Measurements from ENCODE around the gene AKR7A2. TPM values are rescaled to one million over a fixed set of nuclear protein-coding genes. Genes with fewer than 3 reads are reported as not detected.

The AKR7A2 gene
- polyA plus RNA-seq, 1 donor from 2014 or later, result 87.9 TPM

DNA sequence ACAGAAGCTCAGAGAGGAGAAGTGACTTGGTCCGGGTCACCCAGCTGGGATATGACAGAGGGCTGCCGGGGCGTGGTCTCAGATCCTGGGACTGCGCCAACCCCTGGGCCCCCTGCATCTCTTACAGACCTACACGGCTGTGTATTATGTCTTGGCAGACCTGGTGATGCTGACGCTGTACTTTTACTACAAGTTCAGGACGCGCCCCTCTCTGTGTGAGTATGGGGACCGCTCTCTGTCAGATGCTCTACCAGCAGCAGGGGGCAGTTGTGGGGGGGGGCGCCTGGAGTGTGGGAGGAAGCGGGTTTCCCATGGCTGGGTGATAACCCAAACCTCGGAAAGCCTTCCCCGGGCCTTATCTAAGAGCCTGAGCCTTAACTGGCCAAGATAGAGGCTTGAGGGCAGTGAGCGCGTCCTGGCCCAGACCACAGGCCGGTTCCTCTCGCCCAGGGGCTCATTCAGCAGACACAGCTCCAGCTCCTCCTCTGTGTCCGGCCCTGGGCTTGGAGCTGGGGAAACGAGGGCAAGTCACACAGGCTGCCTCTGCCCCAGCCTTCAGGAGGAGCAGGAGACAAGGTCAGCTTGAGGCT is 13.5 kb upstream of the AKR7A2 start:
- no peak overlapping the region for H3K4me3 Mint-ChIP-seq
- peak overlapping the region in 2 of 3 donors; percentile 58 to 73 for H3K27ac Mint-ChIP-seq
- peaks cover 0 to 4% (median 0%) of the 10 kb centered on the region in 3 donors for H3K4me1 Mint-ChIP-seq
- H3K9me3 Mint-ChIP-seq, result no peaks in the 10 kb centered on the region
- H3K27me3 Mint-ChIP-seq, result no peaks in the 10 kb centered on the region
- peaks cover 5% of the 10 kb centered on the region for H3K36me3 Mint-ChIP-seq

DNA sequence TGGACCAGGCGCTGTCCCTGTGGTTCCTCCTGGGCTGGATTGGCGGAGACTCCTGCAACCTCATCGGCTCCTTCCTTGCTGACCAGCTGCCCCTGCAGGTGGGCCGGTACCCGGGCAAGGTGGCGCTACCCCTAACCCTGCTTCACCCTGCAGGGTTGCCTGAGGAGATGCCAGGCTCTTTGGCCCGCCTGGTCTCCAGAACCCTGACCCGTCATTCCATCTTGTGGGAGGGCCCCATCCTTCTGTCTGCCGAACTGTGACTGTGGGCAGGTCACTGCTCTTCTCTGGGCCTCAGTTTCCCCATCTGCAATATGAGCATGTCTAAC is 12.7 kb upstream of the AKR7A2 start:
- H3K27me3 Mint-ChIP-seq, result no peaks in the 10 kb centered on the region
- no peak overlapping the region for H3K4me3 Mint-ChIP-seq
- peak overlapping the region in 2 of 3 donors; percentile 58 to 73 for H3K27ac Mint-ChIP-seq
- H3K36me3 Mint-ChIP-seq, result peaks cover 5% of the 10 kb centered on the region
- no peaks in the 10 kb centered on the region for H3K9me3 Mint-ChIP-seq
- H3K4me1 Mint-ChIP-seq, result peaks cover 0 to 4% (median 0%) of the 10 kb centered on the region in 3 donors

DNA sequence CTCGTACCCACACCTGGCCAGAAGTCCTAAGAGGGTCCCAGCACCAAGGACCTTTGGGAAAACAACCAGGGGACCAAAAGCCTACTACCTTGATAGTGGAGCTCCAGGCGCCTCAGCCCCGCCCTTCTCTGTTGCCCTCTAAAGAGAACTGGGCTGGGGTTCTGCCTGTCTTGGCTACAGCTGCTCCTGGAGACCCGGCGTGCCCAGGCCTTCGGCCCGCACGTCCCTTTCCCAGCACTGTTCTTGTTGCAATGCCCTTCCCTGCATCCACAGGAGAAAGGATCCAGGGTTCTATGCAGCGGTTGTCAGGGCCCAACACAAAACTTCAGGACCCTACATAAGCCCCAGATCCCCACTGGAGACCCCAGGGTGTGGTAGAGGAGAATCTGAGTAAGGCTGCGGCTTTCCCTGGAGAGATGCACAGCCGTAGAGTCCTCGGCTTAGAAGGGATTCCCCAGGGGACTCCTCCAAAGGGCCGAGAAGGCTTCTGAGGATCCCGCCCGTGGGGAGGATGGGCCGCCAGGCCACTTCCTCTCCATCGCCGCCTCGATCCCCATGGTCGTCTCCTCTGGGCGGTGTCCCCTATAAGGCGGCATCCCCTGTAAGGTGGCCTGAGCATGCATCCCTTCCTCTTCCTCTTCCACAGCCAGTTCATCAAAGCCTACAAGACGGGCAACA is 12.2 kb upstream of the AKR7A2 start:
- H3K27ac Mint-ChIP-seq, result peak overlapping the region in 2 of 3 donors; percentile 58 to 73
- no peaks in the 10 kb centered on the region for H3K9me3 Mint-ChIP-seq
- no peaks in the 10 kb centered on the region for H3K27me3 Mint-ChIP-seq
- H3K4me3 Mint-ChIP-seq, result no peak overlapping the region
- peaks cover 0 to 4% (median 0%) of the 10 kb centered on the region in 3 donors for H3K4me1 Mint-ChIP-seq
- H3K36me3 Mint-ChIP-seq, result peaks cover 5% of the 10 kb centered on the region

DNA sequence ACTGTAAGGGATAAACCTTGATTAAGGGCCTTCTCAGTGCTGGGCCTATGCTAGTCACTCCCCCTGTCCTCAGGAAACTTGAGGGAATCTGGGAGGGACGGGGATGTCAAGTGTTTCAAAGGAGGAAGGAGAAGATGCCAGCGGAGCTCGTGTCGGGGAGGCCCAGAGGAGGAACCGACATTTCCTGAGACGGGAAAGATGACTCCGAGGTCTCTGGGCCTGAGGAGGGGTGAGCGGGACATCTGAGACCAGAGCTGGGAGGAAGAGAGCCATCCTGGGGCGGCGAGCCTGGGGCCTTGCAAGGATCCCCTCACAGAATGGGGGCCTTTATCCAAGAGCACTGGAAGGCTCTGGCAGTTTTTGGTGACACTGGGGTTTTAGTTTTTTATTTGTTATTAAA is 10.5 kb upstream of the AKR7A2 start:
- Mint-ChIP-seq H3K4me3 (no peak overlapping the region), H3K4me1 (peaks cover 0 to 11% (median 3%) of the 10 kb centered on the region in 3 donors), H3K36me3 (peaks cover 2% of the 10 kb centered on the region), H3K27ac (peak overlapping the region in 1 of 3 donors; percentile 67), H3K27me3 (no peaks in the 10 kb centered on the region), H3K9me3 (no peaks in the 10 kb centered on the region)

DNA sequence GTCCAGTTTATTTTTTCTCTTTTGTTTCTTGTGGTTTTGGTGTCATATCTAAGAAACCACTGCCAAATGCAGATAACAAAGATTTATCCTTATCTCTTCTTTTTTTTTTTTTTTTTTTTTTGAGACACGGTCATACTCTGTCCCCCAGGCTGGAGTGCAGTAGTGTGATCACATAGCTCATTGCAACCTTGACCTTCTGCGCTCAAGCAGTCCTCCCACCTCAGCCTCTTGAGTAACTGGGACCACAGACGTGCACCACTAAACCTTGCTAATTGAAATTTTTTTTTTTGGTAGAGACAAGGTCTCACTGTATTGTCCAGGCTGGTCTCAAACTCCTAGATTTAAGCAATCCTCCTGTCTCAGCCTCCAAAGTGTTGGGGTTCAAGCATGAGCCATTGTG is 9.1 kb upstream of the AKR7A2 start:
- Mint-ChIP-seq H3K4me1 (peaks cover 3 to 14% (median 12%) of the 10 kb centered on the region in 3 donors), H3K27ac (peak overlapping the region in 2 of 3 donors; percentile 21 to 87), H3K36me3 (peaks cover 1% of the 10 kb centered on the region), H3K27me3 (no peaks in the 10 kb centered on the region), H3K9me3 (no peaks in the 10 kb centered on the region), H3K4me3 (no peak overlapping the region)

DNA sequence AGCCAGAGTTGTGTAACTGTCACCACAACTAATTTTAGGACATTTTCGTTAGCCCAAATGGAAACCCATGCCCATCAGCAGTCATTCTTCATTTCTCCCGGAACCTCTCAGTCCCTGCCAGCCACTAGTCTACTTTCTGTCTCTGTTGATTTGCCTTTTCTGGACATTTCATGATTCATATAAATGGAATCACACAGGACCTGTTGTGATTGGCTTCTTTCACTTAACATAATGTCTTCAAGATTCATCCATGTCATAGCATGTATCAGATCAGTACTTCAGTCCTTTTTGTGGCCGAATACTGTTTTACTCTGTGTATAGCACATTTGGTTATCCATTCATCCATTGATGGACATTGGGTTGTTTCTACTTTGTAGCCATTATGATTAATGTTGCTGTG is 7.3 kb upstream of the AKR7A2 start:
- Mint-ChIP-seq H3K27ac (peak overlapping the region in 2 of 3 donors; percentile 56 to 80), H3K4me3 (peak overlapping the region in 1 of 4 donors; percentile 45), H3K27me3 (no peaks in the 10 kb centered on the region), H3K36me3 (no peaks in the 10 kb centered on the region), H3K9me3 (no peaks in the 10 kb centered on the region), H3K4me1 (peaks cover 16 to 32% (median 22%) of the 10 kb centered on the region in 3 donors)

DNA sequence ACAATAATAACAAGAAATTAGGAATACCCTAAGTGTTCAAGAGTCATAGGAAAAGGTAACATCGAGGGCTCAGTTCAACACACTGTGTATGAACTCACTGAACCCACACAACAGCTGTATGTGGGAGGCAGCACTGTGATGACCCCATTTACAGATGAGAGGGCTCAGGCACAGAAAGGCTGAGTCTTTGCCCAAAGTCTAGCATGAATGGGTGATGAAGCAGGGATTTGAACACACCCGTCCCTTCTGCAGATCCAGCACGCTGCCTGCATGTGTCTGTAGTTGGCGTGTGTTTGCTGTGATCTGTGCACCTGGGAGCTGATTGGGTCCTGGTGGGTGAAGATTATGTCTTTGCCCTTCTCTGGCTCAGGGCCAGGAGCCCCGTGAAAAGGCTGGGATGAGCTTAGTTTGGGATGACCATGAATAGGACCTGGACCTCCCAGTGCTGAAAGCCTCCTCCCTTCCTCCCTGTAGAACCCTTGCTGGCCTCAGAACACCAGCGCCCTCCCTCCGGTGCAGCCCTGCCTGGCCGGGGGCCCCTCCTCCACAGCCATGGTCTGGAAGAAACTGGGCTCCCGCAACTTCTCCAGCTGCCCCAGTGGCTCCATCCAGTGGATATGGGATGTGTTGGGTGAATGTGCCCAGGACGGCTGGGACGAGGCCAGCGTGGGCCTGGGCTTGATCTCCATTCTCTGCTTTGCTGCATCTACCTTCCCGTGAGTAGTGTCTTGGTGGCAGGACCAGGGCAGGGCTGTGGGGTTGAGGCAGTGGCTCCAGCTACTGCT is 5.4 kb upstream of the AKR7A2 start:
- Mint-ChIP-seq H3K4me3 (peak overlapping the region in 2 of 4 donors; percentile 12 to 55), H3K36me3 (no peaks in the 10 kb centered on the region), H3K9me3 (no peaks in the 10 kb centered on the region), H3K27me3 (no peaks in the 10 kb centered on the region), H3K4me1 (peaks cover 30 to 46% (median 36%) of the 10 kb centered on the region in 3 donors), H3K27ac (peak overlapping the region in 2 of 3 donors; percentile 93 to 98)

DNA sequence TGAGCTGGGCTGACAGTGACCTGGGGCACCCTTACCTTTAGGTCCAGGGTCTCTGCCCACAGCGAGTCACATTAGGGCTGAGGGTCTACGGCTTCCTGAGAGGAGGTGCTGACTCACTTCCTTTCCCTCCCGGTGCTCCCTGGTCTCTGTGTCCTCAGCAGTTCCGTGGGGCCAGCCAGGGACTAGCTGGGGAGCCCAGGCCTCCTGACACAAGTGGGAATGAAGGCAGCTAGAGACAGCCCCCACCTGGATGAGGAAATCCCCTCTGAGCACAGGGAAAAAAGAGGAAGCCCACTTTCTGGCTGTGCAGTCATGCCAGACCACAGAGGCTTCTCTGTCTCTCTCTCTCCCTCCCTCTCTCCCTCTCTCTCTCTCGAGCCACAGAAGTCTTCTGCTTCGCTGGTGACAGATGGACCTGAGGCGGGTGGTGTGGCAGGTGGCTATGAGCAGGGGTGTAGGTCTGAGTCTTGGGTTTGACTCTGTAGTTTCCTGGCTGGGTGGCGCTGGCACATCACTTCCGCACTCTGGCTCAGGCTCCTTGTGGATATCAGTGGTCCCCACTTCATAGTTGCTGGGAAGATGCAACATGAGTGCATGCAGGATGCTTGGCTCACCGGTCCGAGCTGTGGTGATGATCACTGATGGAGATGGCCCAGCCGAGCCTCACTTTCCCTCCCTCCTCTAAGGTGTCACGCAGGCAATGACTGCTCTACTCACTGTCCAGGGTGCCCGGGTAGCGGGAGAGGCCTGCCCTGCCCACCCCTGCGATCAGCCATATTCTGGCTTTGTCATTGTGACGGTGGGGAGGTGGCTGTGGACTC is 3.6 kb upstream of the AKR7A2 start:
- H3K27me3 Mint-ChIP-seq, result no peaks in the 10 kb centered on the region
- peaks cover 4% of the 10 kb centered on the region for H3K36me3 Mint-ChIP-seq
- H3K9me3 Mint-ChIP-seq, result no peaks in the 10 kb centered on the region
- H3K4me1 Mint-ChIP-seq, result peaks cover 35 to 52% (median 43%) of the 10 kb centered on the region in 3 donors
- peak overlapping the region; percentile 94 to 98 (median 96) for H3K27ac Mint-ChIP-seq
- H3K4me3 Mint-ChIP-seq, result peak overlapping the region; percentile 63 to 93 (median 80)

DNA sequence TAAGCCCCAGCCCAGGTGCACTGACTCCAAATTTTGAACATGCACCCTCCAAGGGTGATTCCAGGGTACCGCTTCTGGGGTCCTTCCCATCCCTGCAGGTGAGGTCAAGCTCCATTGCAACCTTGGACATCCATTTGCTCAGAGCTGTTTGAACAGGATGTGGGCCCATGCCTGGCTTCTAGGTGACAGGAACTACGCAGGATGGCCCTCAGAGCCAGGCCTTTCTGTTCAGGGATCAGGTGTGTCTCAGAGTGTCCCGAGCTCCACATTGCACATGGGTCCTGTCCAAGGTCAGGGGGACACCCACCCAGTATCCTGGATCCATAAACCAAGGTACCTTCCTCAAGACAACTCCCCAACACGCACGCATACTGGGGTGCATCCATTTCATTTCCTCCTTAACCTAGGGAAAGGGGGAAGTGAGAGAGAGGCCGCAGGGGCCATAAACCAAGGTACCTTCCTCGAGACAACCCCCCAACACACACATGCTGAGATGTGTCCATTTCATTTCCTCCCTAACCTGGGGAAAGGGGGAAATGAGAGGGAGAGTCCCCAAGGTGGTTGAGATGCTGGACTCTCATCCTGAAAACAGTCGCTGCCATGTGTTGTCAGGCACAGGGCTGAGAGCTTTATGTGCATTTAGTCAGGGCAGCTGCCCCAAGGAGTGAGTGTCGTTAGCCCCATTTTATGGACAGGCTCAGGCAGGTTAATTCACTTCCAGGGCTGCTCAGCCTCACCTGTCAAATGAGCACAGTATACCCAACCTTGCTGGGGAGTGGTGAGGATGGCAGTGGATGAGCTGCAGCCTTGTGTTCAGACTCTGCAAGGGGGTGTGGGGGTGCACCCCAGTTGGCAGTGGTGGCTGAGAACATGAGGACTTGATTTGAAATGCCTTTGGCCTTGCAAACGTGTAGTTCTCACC is 2.3 kb upstream of the AKR7A2 start:
- peak overlapping the region; percentile 12 to 93 (median 91) for H3K4me3 Mint-ChIP-seq

DNA sequence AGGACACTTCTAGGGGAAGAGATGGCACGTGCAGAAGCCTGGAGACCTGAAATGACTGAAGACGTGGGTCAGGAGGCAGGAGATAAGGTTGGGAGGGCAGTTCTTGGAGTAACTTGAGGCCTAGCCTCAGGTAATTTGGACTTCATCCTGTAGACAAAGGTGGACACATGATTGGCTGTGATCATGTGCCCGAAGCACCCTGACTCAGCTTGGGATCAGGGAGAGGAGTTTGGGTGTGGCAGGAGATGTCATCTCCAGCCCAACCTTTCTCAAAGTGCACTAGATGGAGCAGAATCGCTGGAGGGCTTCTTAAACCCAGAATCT is 1.7 kb upstream of the AKR7A2 start:
- peak overlapping the region; percentile 84 to 93 (median 91) for H3K4me3 Mint-ChIP-seq
- no peaks in the 10 kb centered on the region for H3K9me3 Mint-ChIP-seq
- no peaks in the 10 kb centered on the region for H3K27me3 Mint-ChIP-seq
- peaks cover 6% of the 10 kb centered on the region for H3K36me3 Mint-ChIP-seq
- peak overlapping the region; percentile 94 to 98 (median 96) for H3K27ac Mint-ChIP-seq
- peaks cover 40 to 60% (median 46%) of the 10 kb centered on the region in 3 donors for H3K4me1 Mint-ChIP-seq

More for the DNA sequence above, 2.3 kb upstream of the AKR7A2 start:
- H3K27me3 Mint-ChIP-seq, result no peaks in the 10 kb centered on the region
- no peaks in the 10 kb centered on the region for H3K9me3 Mint-ChIP-seq
- H3K36me3 Mint-ChIP-seq, result peaks cover 6% of the 10 kb centered on the region
- H3K27ac Mint-ChIP-seq, result peak overlapping the region; percentile 94 to 98 (median 96)
- H3K4me1 Mint-ChIP-seq, result peaks cover 37 to 55% (median 45%) of the 10 kb centered on the region in 3 donors

DNA sequence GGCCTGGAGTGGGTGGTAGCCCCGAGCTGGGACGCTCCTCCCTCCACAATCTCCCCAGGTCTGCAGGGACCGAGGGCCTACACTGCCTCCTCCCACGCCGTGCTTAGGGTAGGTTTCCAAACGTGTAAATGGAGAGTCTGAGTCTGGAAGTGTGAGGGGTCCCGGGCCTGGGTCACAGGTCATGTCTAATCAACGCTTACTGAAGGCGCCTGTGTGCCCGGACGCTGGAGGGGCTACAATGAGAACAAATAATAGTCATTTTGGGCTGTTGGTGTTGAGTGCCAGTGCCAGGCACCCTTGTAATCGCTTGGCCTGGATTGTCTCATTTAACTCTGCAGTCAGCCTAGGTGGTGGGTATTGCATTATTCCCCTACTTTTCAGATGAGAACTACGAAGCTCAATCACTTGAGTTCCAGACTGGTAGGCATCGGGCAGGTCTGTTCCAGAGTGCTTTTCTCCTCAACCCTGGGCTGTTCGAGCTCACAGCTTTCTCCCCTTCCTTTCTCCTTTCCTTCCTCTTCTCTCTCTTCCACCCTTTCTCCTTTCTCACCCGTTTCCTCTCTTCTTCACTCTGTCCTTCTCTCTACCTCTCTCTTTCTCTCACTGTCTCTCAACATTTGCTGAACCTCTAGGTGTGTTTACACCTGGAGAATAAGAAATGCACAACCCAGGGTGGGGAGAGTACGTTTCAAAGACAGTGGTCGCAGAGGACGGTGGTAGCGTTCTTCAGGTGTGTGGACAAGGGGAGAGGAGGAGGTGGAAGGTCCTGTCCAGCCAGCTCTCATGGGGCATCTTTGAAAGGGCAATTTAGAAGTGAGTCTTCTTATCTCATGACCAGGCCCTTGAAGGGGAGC is 1.1 kb upstream of the AKR7A2 start:
- Mint-ChIP-seq H3K4me1 (peaks cover 40 to 57% (median 46%) of the 10 kb centered on the region in 3 donors), H3K36me3 (peaks cover 6% of the 10 kb centered on the region), H3K4me3 (peak overlapping the region; percentile 84 to 93 (median 91)), H3K9me3 (no peaks in the 10 kb centered on the region), H3K27me3 (no peaks in the 10 kb centered on the region), H3K27ac (peak overlapping the region; percentile 94 to 98 (median 96))

DNA sequence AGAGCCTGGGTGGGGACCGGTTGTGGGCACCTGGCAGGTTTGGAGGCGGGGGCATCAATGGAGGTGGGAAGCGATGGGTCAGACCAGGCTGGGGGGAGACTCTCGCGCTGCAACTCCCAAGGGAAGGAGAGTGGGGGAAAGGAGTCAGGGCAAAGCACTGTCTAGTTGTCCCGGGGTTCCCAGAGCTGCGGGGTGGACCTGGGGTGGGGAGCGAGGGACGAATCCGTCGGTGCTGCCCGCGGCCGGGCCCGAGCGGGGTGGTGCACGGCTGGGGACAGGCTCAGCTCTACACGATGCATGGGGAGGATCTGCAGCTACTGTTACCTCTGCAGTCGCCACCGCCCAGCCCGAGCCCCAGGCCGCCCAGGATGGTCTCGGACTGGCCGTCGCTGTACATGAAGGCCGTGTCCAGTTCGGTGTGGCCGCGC is 427 bp downstream of the AKR7A2 start:
- Mint-ChIP-seq H3K9me3 (no peaks in the 10 kb centered on the region), H3K27me3 (no peaks in the 10 kb centered on the region), H3K27ac (peak overlapping the region in 2 of 3 donors; percentile 3 to 48), H3K4me1 (peaks cover 42 to 53% (median 45%) of the 10 kb centered on the region in 3 donors), H3K4me3 (peak overlapping the region; percentile 62 to 94 (median 88)), H3K36me3 (peaks cover 8% of the 10 kb centered on the region)
